Left kidney (tissue), 1 donor: ENCODE data around the gene CCL19. TPM values are rescaled to one million over a fixed set of nuclear protein-coding genes. Genes with fewer than 3 reads are reported as not detected.

Experiments
- polyA plus RNA-seq: library from polyadenylated mRNA; unstranded; fragments of 120-200 nt; gene quantifications from one replicate; pipeline ENCODE4 v1.2.1, GENCODE V29; 2013; ENCODE audit not compliant: insufficient read length

Gene CCL19
- polyA plus RNA-seq, 1 donor, result not detected

Other genes starting within 250 kb of the CCL19 start
- 13.0 TPM for gene FAM219A, start 232.7 kb downstream of the CCL19 start, polyA plus RNA-seq
- 3.0 TPM for gene DNAI1, start 232.5 kb downstream of the CCL19 start, polyA plus RNA-seq
- 1.4 TPM for gene ENHO, start 168.3 kb downstream of the CCL19 start, polyA plus RNA-seq
- 34.6 TPM for gene CNTFR, start 101.6 kb downstream of the CCL19 start, polyA plus RNA-seq
- 22.5 TPM for gene RPP25L, start 79.2 kb downstream of the CCL19 start, polyA plus RNA-seq
- 96.9 TPM for gene DCTN3, start 70.8 kb downstream of the CCL19 start, polyA plus RNA-seq
- 0.20 TPM for gene ARID3C, start 62.2 kb downstream of the CCL19 start, polyA plus RNA-seq
- 43.9 TPM for gene SIGMAR1, start 53.5 kb downstream of the CCL19 start, polyA plus RNA-seq
- 71.8 TPM for gene GALT, start 44.6 kb downstream of the CCL19 start, polyA plus RNA-seq
- gene IL11RA, start 39.1 kb downstream of the CCL19 start, polyA plus RNA-seq, result 66.8 TPM
- 1.1 TPM for gene CCL27, start 28.6 kb downstream of the CCL19 start, polyA plus RNA-seq
- 18.3 TPM for gene CCL21, start 18.9 kb upstream of the CCL19 start, polyA plus RNA-seq